H1 (cell line): ENCODE data around the gene RAB3B. TPM values are rescaled to one million over a fixed set of nuclear protein-coding genes. Genes with fewer than 3 reads are reported as not detected.

Source experiments
- CTCF ChIA-PET: fragments of 300-600 bp; sonication (Branson Sonifier 250); formaldehyde crosslinking; loops from one replicate; lab custom pipeline; 2021; ENCODE audit not compliant: partially characterized antibody; lab: Charles Lee
- POLR2A ChIA-PET: fragments of 300-600 bp; sonication (Branson Sonifier 250); formaldehyde crosslinking; loops from one replicate; lab custom pipeline; 2021; ENCODE audit warnings: inconsistent platforms; ENCODE audit not compliant: partially characterized antibody; lab: Charles Lee
- DNase-seq, 2 experiments: peaks; one replicate each; pipeline versions ENCODE4 v3.0.0 to v3.0.0-alpha.2; 2010 to 2022; ENCODE audit warnings: low spot score in 2 of 2, low read depth in 1 of 2, mixed read lengths in 1 of 2
- FAIRE-seq: peaks from 2 replicates; lab custom pipeline; 2011; peaks lifted over from hg19 to GRCh38; lab: Jason Lieb, UNC
- H2AFZ ChIP-seq: 2 replicates; pipeline ENCODE4 v1.8.1; 2012; ENCODE audit warnings: low read length, inconsistent platforms
- H2AK5ac ChIP-seq: 2 replicates; pipeline ENCODE4 v1.6.1; 2013; ENCODE audit warnings: low read depth, low read length
- H2BK120ac ChIP-seq: replicated peaks from 2 replicates; pipeline ENCODE3; 2013; ENCODE audit warnings: low read depth, low read length, inconsistent platforms
- H2BK12ac ChIP-seq: 2 replicates; pipeline ENCODE4 v1.6.1; 2013; ENCODE audit warnings: low read depth, low read length
- H2BK15ac ChIP-seq: 2 replicates; pipeline ENCODE4 v1.6.1; 2013; ENCODE audit warnings: low read length
- H2BK20ac ChIP-seq: 2 replicates; pipeline ENCODE4 v1.6.1; 2013; ENCODE audit warnings: low read length
- H2BK5ac ChIP-seq: 2 replicates; pipeline ENCODE4 v1.6.1; 2013; ENCODE audit warnings: low read depth, low read length
- H3K14ac ChIP-seq: 2 replicates; pipeline ENCODE4 v1.6.1; 2013; ENCODE audit warnings: inconsistent platforms; ENCODE audit not compliant: insufficient read length
- H3K18ac ChIP-seq: 2 replicates; pipeline ENCODE4 v1.6.1; 2013; ENCODE audit warnings: low read length; ENCODE audit errors: extremely low read depth
- H3K23ac ChIP-seq: 2 replicates; pipeline ENCODE4 v1.6.1; 2013; ENCODE audit warnings: inconsistent platforms; ENCODE audit not compliant: insufficient read length
- H3K23me2 ChIP-seq: 2 replicates; pipeline ENCODE4 v1.6.1; 2013; ENCODE audit warnings: low read depth, low read length
- H3K27ac ChIP-seq: 2 replicates; pipeline ENCODE4 v1.6.1; 2011; ENCODE audit warnings: low read depth, low read length, inconsistent platforms
- H3K27me3 ChIP-seq, 4 experiments: replicated peaks in 1 of 4; 1 replicate in 1 of 4; 2 replicates in 3 of 4; pipeline versions ENCODE4 v1.6.1 to v1.8.1; 2011 to 2013; ENCODE audit warnings: low read length in 3 of 4, mild to moderate bottlenecking in 3 of 4, inconsistent platforms in 2 of 4, mixed read lengths in 2 of 4, moderate library complexity in 1 of 4; ENCODE audit not compliant: control insufficient read depth in 3 of 4, insufficient read depth in 3 of 4; ENCODE audit errors: extremely low read depth in 1 of 4
- H3K36me3 ChIP-seq, 4 experiments: 2 replicates each; pipeline versions ENCODE4 v1.6.1 to v1.8.1; 2011 to 2013; ENCODE audit warnings: mild to moderate bottlenecking in 4 of 4, low read length in 3 of 4, moderate library complexity in 2 of 4, control low read depth in 1 of 4, inconsistent platforms in 1 of 4; ENCODE audit not compliant: insufficient read depth in 4 of 4, control insufficient read depth in 2 of 4
- H3K4ac ChIP-seq: replicated peaks from 2 replicates; pipeline ENCODE3; 2013; ENCODE audit warnings: low read length, low read depth, mixed read lengths, inconsistent platforms; ENCODE audit not compliant: insufficient read length
- H3K4me1 ChIP-seq, 4 experiments: replicated peaks in 1 of 4; 1 replicate in 1 of 4; 2 replicates in 3 of 4; pipeline versions ENCODE4 v1.6.1 to v1.8.1; 2011 to 2013; ENCODE audit warnings: low read length in 3 of 4, inconsistent platforms in 2 of 4, mixed read lengths in 1 of 4; ENCODE audit not compliant: insufficient read depth in 4 of 4, control insufficient read depth in 3 of 4
- H3K4me2 ChIP-seq, 2 experiments: 2 replicates each; pipeline versions ENCODE4 v1.6.1 to v1.8.1; 2011 to 2013; ENCODE audit warnings: low read depth in 2 of 2, low read length in 2 of 2, control low read depth in 1 of 2, inconsistent platforms in 1 of 2, mild to moderate bottlenecking in 1 of 2; ENCODE audit not compliant: insufficient read depth in 1 of 2
- H3K4me3 ChIP-seq, 4 experiments: fragments of 200-600, 300-600 bp in 1 of 4; sonication (generic), shearing (Covaris generic), sonication (Bioruptor Twin) in 1 of 4; 2 replicates each; pipeline versions ENCODE4 v1.5.1 to v1.8.1; 2011 to 2016; ENCODE audit warnings: low read length in 4 of 4, low read depth in 3 of 4, control low read depth in 2 of 4, inconsistent platforms in 2 of 4, mild to moderate bottlenecking in 2 of 4, mixed read lengths in 1 of 4, moderate library complexity in 1 of 4; ENCODE audit not compliant: insufficient read depth in 2 of 4; ENCODE audit errors: extremely low read depth in 1 of 4
- H3K56ac ChIP-seq: replicated peaks from 2 replicates; pipeline ENCODE3; 2013; ENCODE audit warnings: low read depth, mild to moderate bottlenecking, mixed read lengths, low read length, inconsistent platforms; ENCODE audit not compliant: insufficient read length
- H3K79me1 ChIP-seq: 2 replicates; pipeline ENCODE4 v1.6.1; 2013; ENCODE audit warnings: low read depth, low read length, control low read depth
- H3K79me2 ChIP-seq, 2 experiments: 2 replicates each; pipeline versions ENCODE4 v1.6.1 to v1.8.1; 2012 to 2013; ENCODE audit warnings: low read length in 2 of 2, mild to moderate bottlenecking in 2 of 2, inconsistent platforms in 1 of 2; ENCODE audit not compliant: insufficient read depth in 2 of 2, control insufficient read depth in 1 of 2
- H3K9ac ChIP-seq, 4 experiments: replicated peaks in 1 of 4; 1 replicate in 1 of 4; 2 replicates in 3 of 4; pipeline versions ENCODE4 v1.6.1 to v1.8.1; 2011 to 2013; ENCODE audit warnings: low read depth in 3 of 4, low read length in 3 of 4, control low read depth in 2 of 4, mild to moderate bottlenecking in 2 of 4, moderate library complexity in 2 of 4, inconsistent platforms in 1 of 4; ENCODE audit errors: extremely low read depth in 1 of 4
- H3K9me3 ChIP-seq, 2 experiments: 2 replicates each; pipeline versions ENCODE4 v1.6.1 to v1.8.1; 2012 to 2013; ENCODE audit warnings: mild to moderate bottlenecking in 2 of 2, moderate library complexity in 2 of 2, control low read depth in 1 of 2, inconsistent platforms in 1 of 2, low read depth in 1 of 2, low read length in 1 of 2, mixed read lengths in 1 of 2; ENCODE audit not compliant: insufficient read depth in 2 of 2
- H4K20me1 ChIP-seq, 2 experiments: replicated peaks in 1 of 2; 2 replicates each; pipeline versions ENCODE3 to v1.8.1; 2011 to 2013; ENCODE audit warnings: inconsistent platforms in 2 of 2, low read length in 2 of 2, mild to moderate bottlenecking in 1 of 2; ENCODE audit not compliant: insufficient read depth in 2 of 2, control insufficient read depth in 1 of 2
- H4K5ac ChIP-seq: 2 replicates; pipeline ENCODE4 v1.6.1; 2013; ENCODE audit warnings: low read length, low read depth, mixed read lengths, inconsistent platforms; ENCODE audit not compliant: insufficient read length
- H4K8ac ChIP-seq: 2 replicates; pipeline ENCODE4 v1.8.0; 2013; ENCODE audit warnings: mild to moderate bottlenecking, moderate library complexity, low read length, inconsistent platforms; ENCODE audit not compliant: insufficient read depth; ENCODE audit errors: extremely low read depth
- H4K91ac ChIP-seq: replicated peaks from 2 replicates; pipeline ENCODE3; 2013; ENCODE audit warnings: low read length, mixed read lengths, inconsistent platforms; ENCODE audit not compliant: insufficient read length
- EGR1 ChIP-seq: IDR thresholded peaks from 2 replicates; pipeline ENCODE4 v1.6.1; 2011; ENCODE audit warnings: low read depth, low read length, borderline replicate concordance
- EP300 ChIP-seq, 2 experiments: IDR thresholded peaks; 1 replicate in 1 of 2; 2 replicates in 1 of 2; pipeline ENCODE4 v1.6.1; 2011 to 2012; ENCODE audit warnings: low read depth in 2 of 2, low read length in 2 of 2, mild to moderate bottlenecking in 2 of 2, borderline replicate concordance in 1 of 2, inconsistent platforms in 1 of 2, moderate library complexity in 1 of 2
- JUN ChIP-seq: IDR thresholded peaks from 2 replicates; pipeline ENCODE4 v1.6.1; 2011; ENCODE audit warnings: low read depth, mild to moderate bottlenecking, improper control_type of control experiment, low read length
- SIRT6 ChIP-seq: IDR thresholded peaks from one replicate; pipeline ENCODE4 v1.7.1; 2012; ENCODE audit warnings: low read length, inconsistent platforms
- SP4 ChIP-seq: IDR thresholded peaks from 2 replicates; pipeline ENCODE4 v1.6.1; 2012; ENCODE audit warnings: low read length, inconsistent platforms
- TAF1 ChIP-seq: IDR thresholded peaks from 2 replicates; pipeline ENCODE4 v1.6.1; 2011; ENCODE audit warnings: mild to moderate bottlenecking, low read depth, low read length
- TBP ChIP-seq: IDR thresholded peaks from 2 replicates; pipeline ENCODE4 v1.6.1; 2011; ENCODE audit warnings: low read depth, low read length, improper control_type of control experiment
- WGBS, 2 experiments: shearing (Covaris generic) in 1 of 2; methylation state at CpG; one replicate each; pipeline versions ENCODE4 v1.1.6 to v1.1.7; 2013 to 2015; ENCODE audit warnings: low lambda C conversion rate in 2 of 2, mixed read lengths in 2 of 2, inconsistent platforms in 1 of 2, low coverage in 1 of 2, missing lambda C conversion rate in 1 of 2; ENCODE audit not compliant: insufficient replicate concordance in 2 of 2, insufficient coverage in 1 of 2, insufficient read length in 1 of 2; ENCODE audit errors: extremely low coverage in 1 of 2, missing lambda C conversion rate in 1 of 2; 5-methylcytosine and 5-hydroxymethylcytosine counted together
- polyA plus RNA-seq, 7 experiments: library from polyadenylated mRNA; depleted of rRNA in 3 of 7; stranded (reverse) in 5 of 7; unstranded in 2 of 7; fragments of >200 nt in 5 of 7; fragments of 200-250 nt in 2 of 7; gene quantifications; 1 replicate in 5 of 7; 2 replicates in 1 of 7; 4 replicates in 1 of 7; pipeline versions ENCODE4 v1.2.1 to v1.2.3, GENCODE V29; 2011 to 2013; ENCODE audit warnings: missing spikeins in 2 of 7, mixed read lengths in 2 of 7
- total RNA-seq: library from RNA; stranded (reverse); fragmentation: NEBNext Ultra II Directional; extraction: Animal tissue kit (Norgen Biotek cat#: 25700); gene quantifications from 2 replicates; pipeline ENCODE4 v1.2.1, GENCODE V29; 2021
- TF ChIP-seq, protein P1 (sequence below): IDR thresholded peaks from 2 replicates; pipeline ENCODE4 v1.6.1; 2011; ENCODE audit warnings: low read length, improper control_type of control experiment

RAB3B gene
- total and polyA plus RNA-seq, 2 of the 8 experiments (the other 6 are each of a cell fraction or from before 2014, with no cell fraction given): 12.5 to 36.8 TPM

DNA sequence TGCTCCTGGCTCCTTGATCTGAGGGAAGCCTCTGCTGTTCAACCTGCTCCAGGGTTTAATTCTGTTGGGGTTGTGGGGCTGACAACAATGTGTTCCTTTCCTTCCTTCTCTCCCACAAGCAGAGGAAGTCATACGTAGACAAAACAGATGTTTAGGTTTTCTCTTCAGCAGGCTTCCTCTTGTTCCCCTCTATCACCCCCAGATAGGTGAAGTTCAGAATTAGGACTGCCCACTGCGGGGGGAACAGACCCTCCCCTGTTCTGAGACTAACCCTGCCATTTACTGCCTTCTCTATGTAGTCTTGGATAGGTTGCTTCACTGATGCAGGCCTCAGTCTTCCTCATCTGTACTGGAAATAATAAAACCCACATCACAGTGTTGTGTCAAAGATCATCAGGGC is 82.0 kb downstream of the RAB3B start:
- POLR2A ChIA-PET: no interaction called here
- Histone ChIP-seq H2BK20ac (no peak overlapping the region), H2BK120ac (no peak overlapping the region), H2AFZ (no peak overlapping the region), H4K20me1 (no peaks in the 10 kb centered on the region), H3K36me3 (peaks cover 0 to 10% (median 0%) of the 10 kb centered on the region in 4 experiments; a peak in 3 of 8 replicates), H3K9ac (no peak overlapping the region), H3K27me3 (no peaks in the 10 kb centered on the region), H3K23me2 (peaks cover 2% of the 10 kb centered on the region; the same call in 1 of the 2 replicates), H3K18ac (no peak overlapping the region), H4K91ac (no peak overlapping the region), H3K56ac (no peak overlapping the region), H3K23ac (no peak overlapping the region), H3K4me3 (no peak overlapping the region), H3K4ac (no peak overlapping the region)
- CTCF ChIA-PET: interaction anchor here (1.0 kb wide), 1 partner anchor 14 kb away, joined by 3 read pairs; no protein-coding TSS in a partner anchor
- 91% methylated on average over 2 of the region's 2 CpGs; no CpG with 5 or more reads in 1 of the 2 experiments for WGBS, 2 experiments
- TF ChIP-seq EGR1 (no peak), SIRT6 (no peak), EP300 (IDR thresholded peaks at IDR 0.05; ENCODE audit: borderline replicate concordance in 1 of 2, low read depth in 2 of 2, low read length in 2 of 2) (no peak), TAF1 (no peak), JUN (no peak), TBP (no peak), SP4 (no peak)
- TF ChIP-seq, protein P1, sequence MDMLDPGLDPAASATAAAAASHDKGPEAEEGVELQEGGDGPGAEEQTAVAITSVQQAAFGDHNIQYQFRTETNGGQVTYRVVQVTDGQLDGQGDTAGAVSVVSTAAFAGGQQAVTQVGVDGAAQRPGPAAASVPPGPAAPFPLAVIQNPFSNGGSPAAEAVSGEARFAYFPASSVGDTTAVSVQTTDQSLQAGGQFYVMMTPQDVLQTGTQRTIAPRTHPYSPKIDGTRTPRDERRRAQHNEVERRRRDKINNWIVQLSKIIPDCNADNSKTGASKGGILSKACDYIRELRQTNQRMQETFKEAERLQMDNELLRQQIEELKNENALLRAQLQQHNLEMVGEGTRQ: no peak
- TF ChIP-seq, all 59 proteins: peak for 0
- H3K4me1 ChIP-seq: peaks cover 2 to 16% (median 6%) of the 10 kb centered on the region in 4 experiments; a peak in 4 of 7 replicates
- no peak overlapping the region for H4K5ac ChIP-seq
- H3K4me2 ChIP-seq: no peak overlapping the region
- no peak for DNase-seq
- H3K79me1 ChIP-seq: no peaks in the 10 kb centered on the region
- no peak overlapping the region for H3K27ac ChIP-seq
- H3K79me2 ChIP-seq: no peaks in the 10 kb centered on the region
- no peak for FAIRE-seq
- no peak overlapping the region for H3K14ac ChIP-seq
- no peak overlapping the region for H4K8ac ChIP-seq
- no peak overlapping the region for H2BK12ac ChIP-seq
- H2AK5ac ChIP-seq: no peak overlapping the region
- no peak overlapping the region for H2BK15ac ChIP-seq
- H2BK5ac ChIP-seq: no peak overlapping the region
- H3K9me3 ChIP-seq: no peaks in the 10 kb centered on the region; a peak in 1 of 4 replicates
